Measurements from ENCODE around the gene DENND1C.
A peak's percentile ranks its signal among the peaks of the same experiment; 100 is the strongest.

The DENND1C gene

DNA sequence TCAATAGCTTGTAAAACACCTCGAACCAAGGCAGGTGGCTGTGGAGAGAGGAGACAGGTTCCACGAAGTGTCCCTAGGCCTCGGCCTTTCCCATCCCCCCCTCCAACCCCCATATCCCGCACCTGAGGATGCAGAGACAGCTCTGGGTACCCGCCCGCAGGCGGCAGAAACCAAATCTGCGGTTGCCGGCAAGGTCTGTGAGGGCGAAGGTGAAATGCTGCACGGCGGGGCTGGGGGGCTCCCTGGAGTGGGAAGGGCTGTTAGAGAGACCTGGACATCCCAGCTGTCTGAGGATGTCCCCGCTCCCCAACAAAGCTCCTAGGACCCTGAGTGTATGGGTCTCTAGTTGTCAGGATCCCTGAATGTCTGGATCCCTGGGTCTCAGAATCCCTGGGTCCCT is 2.8 kb downstream of the DENND1C start:
- DNase-seq (ENCODE audit: low read depth in 2 of 2) = no peak

- DNase-seq (ENCODE audit: low read depth in 2 of 2) = no peak
Measured at GRCh38 chr19:6476896-6477431, 4.6 kb downstream of the DENND1C start.

- DNase-seq (ENCODE audit: low read depth in 2 of 2) = peak; percentile 56 to 60
Measured at GRCh38 chr19:6476155-6476895, 5.3 kb downstream of the DENND1C start.

- no peak for DNase-seq (ENCODE audit: low read depth in 2 of 2)
Measured at GRCh38 chr19:6475321-6476108, 6.1 kb downstream of the DENND1C start.

DNA sequence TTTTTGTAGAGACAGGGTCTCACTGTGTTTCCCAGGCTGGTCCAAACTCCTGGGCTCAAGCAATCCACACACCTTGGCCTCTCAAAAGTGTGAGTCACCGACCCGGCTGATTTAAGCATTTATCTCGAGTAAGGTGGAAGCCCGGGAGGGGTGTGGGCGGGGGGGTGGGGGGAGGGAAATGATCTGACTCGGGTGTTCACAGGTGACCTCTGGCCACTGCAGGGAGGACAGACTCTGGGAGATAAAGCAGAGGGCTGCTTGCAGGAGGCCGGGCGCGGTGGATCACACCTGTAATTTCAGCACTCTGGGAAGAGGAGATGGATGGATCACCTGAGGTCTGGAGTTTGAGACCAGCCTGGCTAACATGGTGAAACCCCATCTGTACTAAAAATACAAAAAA is 7.9 kb downstream of the DENND1C start:
- no peak for DNase-seq (ENCODE audit: low read depth in 2 of 2)

GRCh38 chr19:6472713-6473112 is 8.9 kb downstream of the DENND1C start:
- no peak for DNase-seq (ENCODE audit: low read depth in 2 of 2)

GRCh38 chr19:6471076-6471475 is 10.5 kb downstream of the DENND1C start:
- no peak for DNase-seq (ENCODE audit: low read depth in 2 of 2)

DNA sequence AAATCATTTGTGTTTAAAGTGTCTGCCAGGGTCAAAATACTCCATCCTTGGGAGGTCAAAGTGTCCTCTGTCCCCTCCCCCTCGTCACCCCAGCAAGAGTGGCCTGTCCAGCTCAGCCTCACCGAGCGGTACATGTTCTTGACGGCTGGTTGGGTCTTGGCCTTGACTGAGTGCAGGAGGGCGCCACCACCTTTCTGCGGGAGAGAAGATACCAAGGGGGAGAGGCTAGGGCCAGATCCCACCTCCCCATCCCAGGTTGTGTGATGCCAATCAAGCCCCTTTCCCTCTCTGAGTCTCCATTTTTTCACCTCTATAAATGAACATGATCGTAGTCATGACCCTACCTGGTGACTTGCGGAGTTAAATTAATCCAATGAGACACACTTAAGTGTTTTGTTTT is 11.4 kb downstream of the DENND1C start:
- DNase-seq (ENCODE audit: low read depth in 2 of 2) = no peak

DNA sequence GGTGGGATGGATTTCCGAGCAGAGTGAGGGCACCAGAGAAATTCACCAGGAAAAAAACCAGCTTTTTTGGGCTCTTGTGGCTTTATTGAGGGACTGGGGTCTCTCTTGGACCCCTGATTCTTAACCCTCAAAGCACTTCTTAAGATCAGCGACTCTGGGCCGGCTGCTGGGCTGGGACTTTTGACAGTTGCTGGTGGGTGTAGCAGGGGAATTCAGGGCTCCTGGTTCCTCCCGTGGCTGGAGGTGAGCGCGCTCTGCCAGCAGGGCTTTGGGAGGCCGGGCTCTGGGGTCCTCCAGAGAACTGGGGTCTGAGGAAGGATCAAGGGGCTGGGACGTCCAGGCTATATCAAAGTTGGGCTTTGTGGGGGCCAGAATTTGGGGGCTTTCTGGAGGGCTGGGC is 14.2 kb downstream of the DENND1C start:
- no peak for DNase-seq (ENCODE audit: low read depth in 2 of 2)

DNA sequence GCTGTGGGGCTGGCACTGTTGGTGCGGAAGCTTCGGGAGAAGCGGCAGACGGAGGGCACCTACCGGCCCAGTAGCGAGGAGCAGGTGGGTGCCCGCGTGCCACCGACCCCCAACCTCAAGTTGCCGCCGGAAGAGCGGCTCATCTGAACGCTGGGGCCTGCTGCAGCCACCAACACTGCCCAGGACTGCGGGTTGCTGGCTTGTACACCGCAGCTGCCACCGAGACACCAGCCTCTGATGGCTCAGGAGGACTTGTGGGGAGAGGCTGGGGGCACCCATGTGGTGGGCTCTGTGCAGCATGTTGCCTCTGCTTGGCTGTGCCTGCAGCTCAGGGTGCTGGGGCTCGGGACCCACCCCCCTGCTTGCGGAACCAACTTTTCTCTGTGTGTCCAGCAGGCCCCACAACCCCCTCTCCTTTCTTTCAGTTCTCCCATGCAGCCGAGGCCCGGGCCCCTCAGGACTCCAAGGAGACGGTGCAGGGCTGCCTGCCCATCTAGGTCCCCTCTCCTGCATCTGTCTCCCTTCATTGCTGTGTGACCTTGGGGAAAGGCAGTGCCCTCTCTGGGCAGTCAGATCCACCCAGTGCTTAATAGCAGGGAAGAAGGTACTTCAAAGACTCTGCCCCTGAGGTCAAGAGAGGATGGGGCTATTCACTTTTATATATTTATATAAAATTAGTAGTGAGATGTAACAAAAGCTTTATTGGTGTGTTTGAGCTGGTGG is 14.9 kb downstream of the DENND1C start:
- DNase-seq (ENCODE audit: low read depth in 2 of 2) = no peak

- DNase-seq (ENCODE audit: low read depth in 2 of 2) = no peak
Measured at GRCh38 chr19:6465663-6466062, 15.9 kb downstream of the DENND1C start.

- no peak for DNase-seq (ENCODE audit: low read depth in 2 of 2)
Measured at GRCh38 chr19:6465006-6465405, 16.6 kb downstream of the DENND1C start.

DNA sequence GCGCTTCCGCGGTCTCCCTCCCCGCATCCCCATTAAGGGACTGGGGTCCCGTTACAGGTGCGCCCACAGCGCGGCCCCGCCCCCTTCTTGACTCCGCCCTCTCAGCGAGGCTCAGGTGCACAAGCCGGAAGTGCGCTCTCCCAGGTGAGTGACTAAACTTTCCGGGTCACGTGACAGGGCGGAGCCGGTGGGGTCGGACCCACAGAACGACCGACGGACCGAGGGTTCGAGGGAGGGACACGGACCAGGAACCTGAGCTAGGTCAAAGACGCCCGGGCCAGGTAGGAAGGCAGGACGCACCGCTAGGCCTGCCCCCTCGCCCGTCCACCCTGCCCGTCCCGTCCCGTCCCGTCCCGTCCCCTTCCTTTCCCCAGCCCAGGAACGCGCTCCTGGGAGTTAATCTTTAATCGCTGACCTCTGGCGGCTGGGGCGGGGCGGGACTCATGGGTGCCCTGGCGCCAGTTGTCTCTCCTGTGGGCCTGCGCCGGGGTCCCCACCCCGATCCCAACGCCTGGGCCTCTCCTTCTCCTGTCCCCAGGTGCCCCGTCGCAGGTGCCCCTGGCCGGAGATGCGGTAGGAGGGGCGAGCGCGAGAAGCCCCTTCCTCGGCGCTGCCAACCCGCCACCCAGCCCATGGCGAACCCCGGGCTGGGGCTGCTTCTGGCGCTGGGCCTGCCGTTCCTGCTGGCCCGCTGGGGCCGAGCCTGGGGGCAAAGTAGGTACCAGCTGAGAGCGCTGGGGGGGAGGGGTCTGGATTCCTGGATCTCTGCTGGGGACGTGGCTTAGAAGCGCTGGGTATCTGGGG is 17.3 kb downstream of the DENND1C start, which contains the start of gene CRB3:
Gene CRB3 (plus strand): TSS at position 202 of the 804 bp plus-strand sequence. CDS start 431 bp downstream, at position 633.
- peak in 1 of 2 donors; percentile 20 for DNase-seq (ENCODE audit: low read depth in 2 of 2)

DNA sequence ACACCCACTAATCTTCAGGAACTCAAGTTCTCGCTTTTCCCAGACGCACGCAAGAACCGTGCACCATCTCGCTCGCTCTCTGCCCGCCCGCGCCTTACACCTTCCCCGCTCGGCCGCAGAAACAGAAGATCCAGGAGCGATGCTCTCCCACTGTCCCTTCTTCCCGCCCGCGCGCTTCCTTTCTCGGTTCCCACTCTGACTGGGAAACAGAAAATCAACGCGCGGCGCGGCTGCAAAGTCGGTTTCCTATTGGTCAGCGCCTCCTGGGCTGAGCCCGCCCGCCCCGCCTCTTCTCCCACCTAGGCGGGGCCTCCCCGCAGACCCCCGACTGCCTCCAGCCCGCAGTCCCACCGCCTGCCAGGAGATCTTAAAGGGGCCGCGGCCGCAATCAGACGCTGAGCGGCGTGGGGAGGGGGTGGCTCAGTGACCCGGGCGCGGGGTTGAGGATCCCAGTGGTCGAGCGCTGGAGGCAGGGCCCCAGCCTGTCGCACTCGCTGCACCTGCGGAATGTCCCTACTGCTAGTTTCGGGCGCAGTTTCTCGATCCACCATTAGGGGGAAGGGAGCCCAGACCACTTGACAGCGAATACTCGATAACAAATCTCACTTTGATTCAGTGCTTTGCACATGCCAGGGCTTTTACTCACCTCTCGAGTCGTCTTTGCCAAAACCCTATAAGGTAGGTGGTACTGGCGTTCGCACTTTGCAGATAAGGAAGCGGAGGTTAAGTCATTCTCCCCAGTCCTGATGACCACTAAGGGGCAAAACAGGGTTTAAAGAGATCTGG is 21.3 kb downstream of the DENND1C start:
- peak; percentile 96 to 97 for DNase-seq (ENCODE audit: low read depth in 2 of 2)

GRCh38 chr19:6459262-6460098 is 22.1 kb downstream of the DENND1C start, which contains the start of gene SLC25A23:
Gene SLC25A23 (minus strand): TSS chr19:6459792. CDS start chr19:6459628, 164 bp downstream.
- DNase-seq (ENCODE audit: low read depth in 2 of 2) = peak in 1 of 2 donors; percentile 46

DNA sequence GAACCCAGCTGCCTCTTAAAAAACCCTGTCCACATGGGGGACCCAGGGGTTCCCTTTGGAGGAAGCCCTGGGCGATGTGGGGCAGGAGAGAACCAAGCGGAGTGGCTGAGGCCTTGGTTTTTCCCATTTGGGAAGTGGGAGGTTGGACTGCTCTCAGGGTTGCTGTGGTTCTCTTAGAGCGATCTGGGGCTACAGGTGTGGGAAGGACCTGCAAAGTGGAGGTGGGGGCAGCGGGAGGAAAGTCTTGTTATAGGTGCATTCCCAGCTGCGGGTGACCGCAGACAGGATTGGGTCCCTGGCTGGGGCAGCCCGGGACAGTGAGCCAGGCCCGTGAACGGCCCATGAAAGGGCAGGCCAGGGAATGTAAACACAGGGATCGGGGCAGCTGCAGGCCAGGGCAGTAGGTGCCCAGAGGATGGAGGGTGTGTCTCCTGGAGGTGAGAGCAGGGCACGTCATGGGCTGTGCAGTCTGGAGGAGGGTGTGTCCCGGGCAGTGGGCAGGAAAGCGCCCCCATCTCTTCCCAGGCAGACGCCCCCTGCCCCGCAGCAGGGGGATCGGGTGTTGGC is 22.8 kb downstream of the DENND1C start:
- DNase-seq (ENCODE audit: low read depth in 2 of 2) = no peak

DNA sequence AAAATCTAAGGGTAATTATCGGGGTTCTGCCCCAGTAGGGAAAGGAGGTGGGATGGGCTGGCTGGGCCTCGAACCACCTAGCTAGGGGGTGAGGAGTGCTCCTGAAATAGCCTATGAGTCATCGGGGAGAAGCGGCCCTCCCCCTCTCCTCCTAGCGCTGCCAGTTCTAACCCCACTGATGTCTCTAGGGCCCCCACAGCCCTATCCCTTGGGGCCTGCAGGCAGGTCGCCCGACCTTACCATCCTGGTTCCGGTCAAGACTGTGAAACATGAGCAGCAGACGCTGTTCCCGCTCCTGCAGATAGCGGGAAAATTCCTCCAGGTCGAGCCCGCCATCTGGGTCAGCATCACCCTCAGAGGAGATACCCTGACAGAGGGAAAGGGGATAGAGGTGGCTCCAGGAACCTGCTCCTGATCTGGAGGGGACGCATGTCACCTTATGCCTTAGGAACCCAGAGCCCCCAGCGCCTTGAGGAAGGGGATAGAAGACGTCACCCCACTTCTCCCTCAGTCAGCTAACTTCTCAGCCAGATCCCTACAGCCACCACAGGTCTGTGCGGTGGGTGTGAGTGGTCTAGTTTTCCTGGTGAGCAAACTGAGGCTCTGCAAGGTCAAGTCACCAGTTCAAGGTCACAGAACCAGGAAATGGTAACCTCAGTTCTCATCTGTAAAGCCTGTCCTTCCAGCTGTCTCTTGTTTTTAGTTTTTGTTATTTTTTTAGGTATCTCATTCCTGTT is 23.5 kb downstream of the DENND1C start:
- no peak for DNase-seq (ENCODE audit: low read depth in 2 of 2)

DNA sequence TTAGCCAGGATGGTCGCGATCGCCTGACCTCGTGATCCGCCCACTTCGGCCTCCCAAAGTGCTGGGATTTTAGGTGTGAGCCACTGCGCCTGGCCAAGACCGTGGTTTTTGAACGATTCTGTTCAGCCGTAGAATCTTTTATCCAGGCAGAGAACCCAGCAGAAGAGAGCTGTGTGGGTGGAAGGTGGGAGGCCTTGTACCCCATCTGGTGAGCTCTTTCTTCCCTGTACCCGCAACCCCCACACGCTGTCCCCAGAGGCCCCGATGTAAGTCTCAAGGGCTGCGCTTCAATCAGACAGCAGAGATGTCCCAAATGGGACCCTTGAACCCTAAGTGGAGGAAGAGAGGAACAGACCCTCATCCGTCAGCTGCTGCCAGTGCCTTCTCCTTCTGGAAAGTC is 25.7 kb downstream of the DENND1C start:
- DNase-seq (ENCODE audit: low read depth in 2 of 2) = no peak

Measured in stimulated activated CD8-positive, alpha-beta memory T cell treated with anti-CD3 and anti-CD28 coated beads, Interleukin-2, amount 100 ng/mL, for 48 hours (primary cell).